ENCODE results near the gene NPTX1. TPM values are rescaled to one million over a fixed set of nuclear protein-coding genes. Genes with fewer than 3 reads are reported as not detected.
A peak's percentile ranks its signal among the peaks of the same experiment; 100 is the strongest.

NPTX1 gene
- total RNA-seq, 4 donors from 2014 or later: 1.2 to 6.3 (median 3.8) TPM

- WGBS, 2 donors (ENCODE audit: low coverage in 1 of 2): 100% methylated on average over 1 of the region's 8 CpGs; no CpG with 5 or more reads in 1 of the 2 donors
- H3K9me3 ChIP-seq: no peaks in the 10 kb centered on the region
- TF ChIP-seq POLR2A (IDR thresholded peaks at IDR 0.05) (no peak), EP300 (IDR thresholded peaks at IDR 0.05) (no peak), CTCF (IDR thresholded peaks at IDR 0.05) (no peak), POLR2AphosphoS5 (IDR thresholded peaks at IDR 0.05) (no peak)
- no peaks in the 10 kb centered on the region for H3K36me3 ChIP-seq
- no peak for ATAC-seq
- H3K27ac ChIP-seq: peak overlapping the region in 1 of 4 donors; percentile 99
- no peak overlapping the region for H3K4me3 ChIP-seq
- no peaks in the 10 kb centered on the region for H3K27me3 ChIP-seq
- H3K4me1 ChIP-seq: peaks cover 3 to 64% (median 12%) of the 10 kb centered on the region in 3 donors
Measured at GRCh38 chr17:80458016-80458415, 18.4 kb downstream of the NPTX1 start.

- Histone ChIP-seq H3K36me3 (no peaks in the 10 kb centered on the region), H3K4me3 (peak overlapping the region in 1 of 2 donors; percentile 11), H3K4me1 (peaks cover 3 to 64% (median 12%) of the 10 kb centered on the region in 3 donors), H3K27ac (peak overlapping the region in 3 of 4 donors; percentile 98 to 100 (median 99)), H3K9me3 (no peaks in the 10 kb centered on the region), H3K27me3 (no peaks in the 10 kb centered on the region)
- 70 to 79% methylated on average over 6 to 11 of the region's 15 CpGs for WGBS, 2 donors (ENCODE audit: low coverage in 1 of 2)
- TF ChIP-seq CTCF (IDR thresholded peaks at IDR 0.05): no peak
- no peak for ATAC-seq
Measured at GRCh38 chr17:80457236-80457856, 19.1 kb downstream of the NPTX1 start.

- Histone ChIP-seq H3K9me3 (no peaks in the 10 kb centered on the region), H3K36me3 (no peaks in the 10 kb centered on the region), H3K4me1 (peaks cover 3 to 60% (median 12%) of the 10 kb centered on the region in 3 donors), H3K27ac (peak overlapping the region in 3 of 4 donors; percentile 98 to 100 (median 99)), H3K27me3 (no peaks in the 10 kb centered on the region), H3K4me3 (peak overlapping the region in 1 of 2 donors; percentile 11)
- ATAC-seq: no peak
- WGBS, 2 donors (ENCODE audit: low coverage in 1 of 2): 20 to 50% methylated on average over 1 to 2 of the region's 21 CpGs
- TF ChIP-seq POLR2AphosphoS5 (IDR thresholded peaks at IDR 0.05): peak; percentile 19
- no peak for TF ChIP-seq CTCF (IDR thresholded peaks at IDR 0.05)
- no peak for TF ChIP-seq EP300 (IDR thresholded peaks at IDR 0.05)
Measured at GRCh38 chr17:80456465-80457235, 19.8 kb downstream of the NPTX1 start.

GRCh38 chr17:80455784-80456183, 20.6 kb downstream of the NPTX1 start:
- peaks cover 3 to 54% (median 12%) of the 10 kb centered on the region in 3 donors for H3K4me1 ChIP-seq
- no peak for TF ChIP-seq EP300 (IDR thresholded peaks at IDR 0.05)
- no peak for TF ChIP-seq POLR2A (IDR thresholded peaks at IDR 0.05)
- TF ChIP-seq POLR2AphosphoS5 (IDR thresholded peaks at IDR 0.05): no peak
- TF ChIP-seq CTCF (IDR thresholded peaks at IDR 0.05): no peak
- no peaks in the 10 kb centered on the region for H3K27me3 ChIP-seq
- ATAC-seq: no peak
- no peak overlapping the region for H3K4me3 ChIP-seq
- H3K36me3 ChIP-seq: no peaks in the 10 kb centered on the region
- H3K9me3 ChIP-seq: no peaks in the 10 kb centered on the region
- WGBS, 2 donors (ENCODE audit: low coverage in 1 of 2): 38 to 43% methylated on average over 1 to 3 of the region's 4 CpGs
- H3K27ac ChIP-seq: peak overlapping the region; percentile 98 to 100 (median 98)

Data from gastroesophageal sphincter (tissue), 4 donors.